ENCODE data around the gene GIPR.

Gene GIPR

GRCh38 chr19:45646345-45646698 lies 21.7 kb upstream of the GIPR start:
- no peak for DNase-seq (ENCODE audit: low spot score)
- TF ChIP-seq CTCF (IDR thresholded peaks at IDR 0.05; ENCODE audit: borderline replicate concordance, control extremely low read depth, extremely low read depth, insufficient read depth, missing control alignments), result no peak
- in situ Hi-C loops (cut with MboI; ENCODE audit: low sequenced_read_pairs, unreplicated experiment), result no loop called here

GRCh38 chr19:45650722-45651121 lies 17.3 kb upstream of the GIPR start:
- no peak for TF ChIP-seq CTCF (IDR thresholded peaks at IDR 0.05; ENCODE audit: borderline replicate concordance, control extremely low read depth, extremely low read depth, insufficient read depth, missing control alignments)
- in situ Hi-C loops (cut with MboI; ENCODE audit: low sequenced_read_pairs, unreplicated experiment), result no loop called here

GRCh38 chr19:45653634-45654033 lies 14.4 kb upstream of the GIPR start:
- TF ChIP-seq CTCF (IDR thresholded peaks at IDR 0.05; ENCODE audit: borderline replicate concordance, control extremely low read depth, extremely low read depth, insufficient read depth, missing control alignments), result no peak
- DNase-seq (ENCODE audit: low spot score), result no peak
- in situ Hi-C loops (cut with MboI; ENCODE audit: low sequenced_read_pairs, unreplicated experiment), result no loop called here

More at GRCh38 chr19:45650722-45651121, 17.3 kb upstream of the GIPR start:
- no peak for DNase-seq (ENCODE audit: low spot score)

- in situ Hi-C loops (cut with MboI; ENCODE audit: low sequenced_read_pairs, unreplicated experiment), result no loop called here
- TF ChIP-seq CTCF (IDR thresholded peaks at IDR 0.05; ENCODE audit: borderline replicate concordance, control extremely low read depth, extremely low read depth, insufficient read depth, missing control alignments), result no peak
- no peak for DNase-seq (ENCODE audit: low spot score)
These were observed 12.9 kb upstream of the GIPR start for GRCh38 chr19:45655073-45655472.

- no peak for DNase-seq (ENCODE audit: low spot score)
- TF ChIP-seq CTCF (IDR thresholded peaks at IDR 0.05; ENCODE audit: borderline replicate concordance, control extremely low read depth, extremely low read depth, insufficient read depth, missing control alignments), result no peak
- in situ Hi-C loops (cut with MboI; ENCODE audit: low sequenced_read_pairs, unreplicated experiment), result no loop called here
These were observed 10.4 kb upstream of the GIPR start for GRCh38 chr19:45657520-45658167.

- no peak for DNase-seq (ENCODE audit: low spot score)
- no peak for TF ChIP-seq CTCF (IDR thresholded peaks at IDR 0.05; ENCODE audit: borderline replicate concordance, control extremely low read depth, extremely low read depth, insufficient read depth, missing control alignments)
- in situ Hi-C loops (cut with MboI; ENCODE audit: low sequenced_read_pairs, unreplicated experiment), result no loop called here
These were observed 8.8 kb upstream of the GIPR start for GRCh38 chr19:45659096-45659729.

All from GM13976 (cell line).